BE2C (cell line): ENCODE data around the gene HIVEP2.

Source experiments
- DNase-seq: peaks from one replicate; pipeline ENCODE4 v3.0.0-alpha.2; 2020
- H3K27me3 ChIP-seq: fragments of 250-450 bp; sonication (Bioruptor Pico); 2 replicates; pipeline ENCODE4 v1.5.1; 2020; ENCODE audit warnings: mild to moderate bottlenecking
- H3K36me3 ChIP-seq: fragments of 250-450 bp; sonication (Bioruptor Pico); 2 replicates; pipeline ENCODE4 v1.5.1; 2020; ENCODE audit warnings: mild to moderate bottlenecking
- H3K4me1 ChIP-seq: fragments of 250-450 bp; sonication (Bioruptor Pico); 2 replicates; pipeline ENCODE4 v1.5.1; 2020
- H3K4me3 ChIP-seq: 2 replicates; pipeline ENCODE4 v1.5.1; 2011; ENCODE audit warnings: low read depth, low read length
- H3K9me3 ChIP-seq: fragments of 250-450 bp; sonication (Bioruptor Pico); 2 replicates; pipeline ENCODE4 v1.5.1; 2020
- CTCF ChIP-seq: IDR thresholded peaks from 2 replicates; pipeline ENCODE4 v1.5.1; 2012; ENCODE audit warnings: mild to moderate bottlenecking, low read depth, low read length

The HIVEP2 gene

GRCh38 chr6:142857796-142858555, 87.0 kb downstream of the HIVEP2 start:
- no peak for TF ChIP-seq CTCF
- Histone ChIP-seq H3K36me3 (no peaks in the 10 kb centered on the region), H3K4me1 (peaks cover 7% of the 10 kb centered on the region; the same call in 1 of the 2 replicates), H3K27me3 (peaks cover 7% of the 10 kb centered on the region), H3K4me3 (no peak overlapping the region), H3K9me3 (no peaks in the 10 kb centered on the region)
- DNase-seq = no peak

- H3K9me3 ChIP-seq = no peaks in the 10 kb centered on the region
- peaks cover 7% of the 10 kb centered on the region for H3K27me3 ChIP-seq
- peaks cover 7% of the 10 kb centered on the region; the same call in 1 of the 2 replicates for H3K4me1 ChIP-seq
- no peaks in the 10 kb centered on the region for H3K36me3 ChIP-seq
- H3K4me3 ChIP-seq = no peak overlapping the region
- TF ChIP-seq CTCF = no peak
- DNase-seq = no peak
Observed at GRCh38 chr6:142857233-142857761, 87.7 kb downstream of the HIVEP2 start.

GRCh38 chr6:142856624-142857232, 88.2 kb downstream of the HIVEP2 start:
- Histone ChIP-seq H3K27me3 (peaks cover 7% of the 10 kb centered on the region), H3K4me3 (no peak overlapping the region), H3K4me1 (peaks cover 3% of the 10 kb centered on the region; the same call in 1 of the 2 replicates), H3K9me3 (no peaks in the 10 kb centered on the region), H3K36me3 (no peaks in the 10 kb centered on the region)
- DNase-seq = no peak
- TF ChIP-seq CTCF = no peak

- Histone ChIP-seq H3K27me3 (peaks cover 7% of the 10 kb centered on the region), H3K36me3 (no peaks in the 10 kb centered on the region), H3K4me1 (no peaks in the 10 kb centered on the region), H3K4me3 (no peak overlapping the region), H3K9me3 (no peaks in the 10 kb centered on the region)
- TF ChIP-seq CTCF = no peak
- DNase-seq = no peak
Observed at GRCh38 chr6:142855893-142856623, 88.9 kb downstream of the HIVEP2 start.

- TF ChIP-seq CTCF = no peak
- DNase-seq = no peak
- Histone ChIP-seq H3K4me1 (no peaks in the 10 kb centered on the region), H3K4me3 (no peak overlapping the region), H3K27me3 (peaks cover 7% of the 10 kb centered on the region), H3K36me3 (no peaks in the 10 kb centered on the region), H3K9me3 (no peaks in the 10 kb centered on the region)
Observed at GRCh38 chr6:142854589-142855488, 90.1 kb downstream of the HIVEP2 start.
